ENCODE measurements around the gene LRCOL1.
A peak's percentile ranks its signal among the peaks of the same experiment; 100 is the strongest.

The LRCOL1 gene

DNA sequence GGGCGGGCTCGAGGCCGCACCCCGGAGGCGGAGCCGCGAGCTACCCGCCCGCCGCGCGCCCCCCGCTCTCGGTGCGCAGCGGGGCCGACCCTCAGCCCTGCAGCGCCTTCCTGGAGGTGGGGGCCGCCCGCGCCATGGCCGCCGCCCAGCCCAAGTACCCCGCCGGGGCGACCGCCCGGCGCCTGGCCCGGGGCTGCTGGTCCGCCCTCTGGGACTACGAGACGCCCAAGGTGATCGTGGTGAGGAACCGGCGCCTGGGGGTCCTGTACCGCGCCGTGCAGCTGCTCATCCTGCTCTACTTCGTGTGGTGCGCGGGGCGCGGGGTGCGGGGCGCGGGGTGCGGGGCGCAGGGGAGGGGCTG, 8.3 kb upstream of the LRCOL1 start, which contains the start of gene P2RX2:
TSS of gene P2RX2 (plus strand) at position 94 of the 361 bp plus-strand sequence. CDS start at position 135, 41 bp downstream.
- TF ChIP-seq, protein P1, sequence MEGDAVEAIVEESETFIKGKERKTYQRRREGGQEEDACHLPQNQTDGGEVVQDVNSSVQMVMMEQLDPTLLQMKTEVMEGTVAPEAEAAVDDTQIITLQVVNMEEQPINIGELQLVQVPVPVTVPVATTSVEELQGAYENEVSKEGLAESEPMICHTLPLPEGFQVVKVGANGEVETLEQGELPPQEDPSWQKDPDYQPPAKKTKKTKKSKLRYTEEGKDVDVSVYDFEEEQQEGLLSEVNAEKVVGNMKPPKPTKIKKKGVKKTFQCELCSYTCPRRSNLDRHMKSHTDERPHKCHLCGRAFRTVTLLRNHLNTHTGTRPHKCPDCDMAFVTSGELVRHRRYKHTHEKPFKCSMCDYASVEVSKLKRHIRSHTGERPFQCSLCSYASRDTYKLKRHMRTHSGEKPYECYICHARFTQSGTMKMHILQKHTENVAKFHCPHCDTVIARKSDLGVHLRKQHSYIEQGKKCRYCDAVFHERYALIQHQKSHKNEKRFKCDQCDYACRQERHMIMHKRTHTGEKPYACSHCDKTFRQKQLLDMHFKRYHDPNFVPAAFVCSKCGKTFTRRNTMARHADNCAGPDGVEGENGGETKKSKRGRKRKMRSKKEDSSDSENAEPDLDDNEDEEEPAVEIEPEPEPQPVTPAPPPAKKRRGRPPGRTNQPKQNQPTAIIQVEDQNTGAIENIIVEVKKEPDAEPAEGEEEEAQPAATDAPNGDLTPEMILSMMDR (IDR thresholded peaks at IDR 0.05; ENCODE audit: insufficient read depth, low read length, poor library complexity, severe bottlenecking) = no peak
- no peak for DNase-seq (ENCODE audit: extremely low read depth, insufficient read length)
- Histone ChIP-seq H3K27me3 (replicated peaks; ENCODE audit: control insufficient read depth, insufficient read depth, low read length) (no peaks in the 10 kb centered on the region), H3K4me3 (replicated peaks; ENCODE audit: low read depth, low read length) (no peak within 1 kb of the TSS), H3K36me3 (ENCODE audit: control insufficient read depth, insufficient read depth, low read length) (no peaks in the 10 kb centered on the region)

DNA sequence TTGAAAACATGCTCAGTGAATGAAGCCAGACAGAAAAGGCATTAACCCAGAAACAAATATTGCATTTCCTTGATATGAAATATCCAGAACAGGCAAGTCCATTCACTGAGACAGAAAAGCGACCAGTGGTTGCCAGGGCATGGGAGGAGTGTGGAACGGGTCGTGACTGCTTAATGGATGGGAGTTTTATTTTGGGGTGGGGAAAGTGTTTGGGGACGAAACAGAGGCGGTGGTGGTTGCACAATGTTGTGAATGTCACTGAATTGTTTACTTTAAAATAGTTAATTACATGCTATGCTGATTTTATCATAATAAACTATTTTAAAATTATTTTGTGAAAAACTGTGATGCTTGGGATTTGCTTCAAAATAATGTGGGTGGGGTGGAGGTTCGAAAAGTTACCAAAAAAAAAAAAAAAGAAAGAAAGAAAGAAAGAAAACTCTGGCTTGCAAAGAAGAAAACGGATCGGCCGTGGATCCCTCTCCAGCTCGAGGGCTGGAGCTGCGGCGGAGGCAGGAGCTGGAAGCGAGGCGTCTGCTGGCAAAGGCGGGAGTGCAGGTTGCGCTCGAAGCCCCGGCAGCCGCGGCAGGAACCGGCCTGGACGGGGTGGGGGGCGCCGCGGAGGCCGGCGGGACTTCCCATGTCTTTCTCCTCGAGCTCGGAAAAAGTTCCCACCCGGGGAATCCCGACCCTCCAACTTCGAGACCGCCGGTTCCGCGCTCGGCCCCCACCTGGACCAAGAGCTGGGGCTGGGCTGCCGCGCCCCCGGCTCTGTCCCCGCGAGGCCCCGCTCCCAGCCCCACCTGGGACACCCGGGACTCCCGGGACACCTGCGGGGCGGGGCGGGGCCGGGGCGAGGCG, 7.7 kb upstream of the LRCOL1 start:
- no peak for DNase-seq (ENCODE audit: extremely low read depth, insufficient read length)
- Histone ChIP-seq H3K36me3 (ENCODE audit: control insufficient read depth, insufficient read depth, low read length) (no peaks in the 10 kb centered on the region), H3K27me3 (replicated peaks; ENCODE audit: control insufficient read depth, insufficient read depth, low read length) (no peaks in the 10 kb centered on the region), H3K4me3 (replicated peaks; ENCODE audit: low read depth, low read length) (no peak overlapping the region)
- TF ChIP-seq, protein P1 (IDR thresholded peaks at IDR 0.05; ENCODE audit: insufficient read depth, low read length, poor library complexity, severe bottlenecking) = no peak

DNA sequence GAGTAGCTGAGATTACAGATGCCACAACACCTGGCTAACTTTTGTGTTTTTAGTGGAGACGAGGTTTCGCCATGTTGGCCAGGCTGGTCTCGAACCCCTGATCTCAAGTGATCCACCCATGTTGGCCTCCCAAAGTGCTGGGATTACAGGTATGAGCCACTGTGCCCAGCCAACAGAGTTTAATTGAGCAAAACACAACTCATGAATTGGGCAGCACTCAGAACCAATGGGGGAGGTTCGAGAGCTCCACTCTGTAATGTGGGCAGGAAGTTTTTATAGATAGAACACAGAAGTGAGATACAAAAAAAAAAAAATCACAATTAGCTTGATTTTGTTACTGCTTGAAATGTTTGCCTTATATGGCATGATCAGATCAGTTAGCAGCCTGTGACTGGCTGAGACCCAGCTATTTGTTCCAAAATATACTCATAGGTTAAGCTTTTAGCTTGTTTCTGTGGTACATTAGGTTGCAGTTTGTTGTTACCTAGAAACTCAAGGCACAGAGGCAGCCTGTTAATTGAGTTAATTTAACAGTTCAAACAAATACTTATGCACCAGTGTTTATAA, 6.8 kb upstream of the LRCOL1 start:
- H3K27me3 ChIP-seq (replicated peaks; ENCODE audit: control insufficient read depth, insufficient read depth, low read length) = no peaks in the 10 kb centered on the region
- TF ChIP-seq, protein P1 (IDR thresholded peaks at IDR 0.05; ENCODE audit: insufficient read depth, low read length, poor library complexity, severe bottlenecking) = no peak
- H3K36me3 ChIP-seq (ENCODE audit: control insufficient read depth, insufficient read depth, low read length) = no peaks in the 10 kb centered on the region
- DNase-seq (ENCODE audit: extremely low read depth, insufficient read length) = no peak
- H3K4me3 ChIP-seq (replicated peaks; ENCODE audit: low read depth, low read length) = no peak overlapping the region

DNA sequence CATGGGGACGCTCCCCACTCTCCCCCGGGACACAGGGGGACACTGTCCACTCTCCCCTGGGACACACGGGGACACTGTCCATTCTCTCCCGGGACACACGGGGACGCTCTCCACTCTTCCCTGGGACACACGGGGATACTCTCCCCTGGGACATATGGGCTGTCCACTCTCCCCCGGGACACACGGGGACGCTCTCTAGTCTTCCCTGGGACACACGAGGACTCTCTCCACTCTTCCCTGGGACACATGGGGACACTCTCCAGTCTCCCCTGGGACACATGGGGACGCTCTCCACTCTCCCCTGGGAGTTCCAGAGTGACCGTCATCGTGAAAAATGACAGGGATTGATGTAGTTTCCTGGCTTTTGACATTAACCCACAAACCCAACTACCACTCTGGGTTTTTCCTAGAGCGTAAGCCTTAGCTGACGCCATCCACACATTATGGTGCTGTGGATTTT, 5.2 kb upstream of the LRCOL1 start:
- Histone ChIP-seq H3K4me3 (replicated peaks; ENCODE audit: low read depth, low read length) (no peak overlapping the region), H3K36me3 (ENCODE audit: control insufficient read depth, insufficient read depth, low read length) (no peaks in the 10 kb centered on the region), H3K27me3 (replicated peaks; ENCODE audit: control insufficient read depth, insufficient read depth, low read length) (no peaks in the 10 kb centered on the region)
- TF ChIP-seq, protein P1 (IDR thresholded peaks at IDR 0.05; ENCODE audit: insufficient read depth, low read length, poor library complexity, severe bottlenecking) = no peak
- no peak for DNase-seq (ENCODE audit: extremely low read depth, insufficient read length)

DNA sequence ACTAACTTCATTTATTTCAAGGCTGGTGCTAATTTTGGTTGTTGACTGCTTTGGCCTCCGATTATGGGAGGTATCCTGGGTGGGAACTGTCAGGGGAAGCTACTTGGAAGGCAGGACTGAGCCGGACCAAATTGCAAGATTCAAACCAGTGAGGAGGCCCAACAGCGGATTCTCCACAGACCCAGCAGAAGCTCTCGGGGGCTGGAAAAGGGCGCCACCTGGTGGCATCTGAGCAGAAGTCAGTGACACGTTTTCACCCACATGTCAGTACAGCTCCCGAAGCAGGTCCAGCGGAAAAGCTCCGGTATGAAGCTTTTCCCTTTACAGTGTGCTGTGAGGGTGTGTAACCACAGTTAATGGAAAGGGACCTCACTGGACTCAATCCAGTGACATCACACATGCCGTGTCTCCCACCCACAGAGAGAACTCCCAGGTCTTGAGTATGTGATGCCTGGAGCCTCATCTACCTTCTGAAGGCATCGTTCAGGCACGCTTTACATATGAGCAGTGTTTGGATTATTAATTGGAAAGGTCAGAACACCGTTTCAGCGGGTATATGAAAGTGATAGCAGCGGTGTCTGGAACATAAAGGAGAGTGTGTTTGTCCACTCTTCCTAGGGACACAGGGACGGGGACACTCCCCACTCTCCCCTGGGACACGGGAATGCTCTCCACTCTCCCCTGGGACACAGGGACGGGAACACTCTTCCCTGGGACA, 4.6 kb upstream of the LRCOL1 start:
- DNase-seq (ENCODE audit: extremely low read depth, insufficient read length) = no peak
- TF ChIP-seq, protein P1 (IDR thresholded peaks at IDR 0.05; ENCODE audit: insufficient read depth, low read length, poor library complexity, severe bottlenecking) = peak; percentile 89
- Histone ChIP-seq H3K27me3 (replicated peaks; ENCODE audit: control insufficient read depth, insufficient read depth, low read length) (no peaks in the 10 kb centered on the region; the same call in 1 of the 2 replicates), H3K36me3 (ENCODE audit: control insufficient read depth, insufficient read depth, low read length) (no peaks in the 10 kb centered on the region), H3K4me3 (replicated peaks; ENCODE audit: low read depth, low read length) (no peak overlapping the region)

All from GM06990 (cell line).